NCI-H748 (cell line): ENCODE results near the gene LSAMP.
"Not testable (repeated sequence)": the region's sequence is repeated elsewhere in the genome, so short reads cannot be mapped to it uniquely, and the experiment has no call there.

ENCODE experiments used
- DNase-seq: peaks from one replicate; lab custom pipeline; 2025; ENCODE audit not compliant: unreplicated experiment; lab: John Stamatoyannopoulos, UW

LSAMP gene

GRCh38 chr3:116127464-116127863 is 317.8 kb downstream of the LSAMP start:
- DNase-seq: no peak

- DNase-seq: no peak
Observed at GRCh38 chr3:116124166-116124565, 321.1 kb downstream of the LSAMP start.

GRCh38 chr3:116118475-116119169 is 326.7 kb downstream of the LSAMP start:
- DNase-seq: no peak

GRCh38 chr3:116114586-116114985 is 330.7 kb downstream of the LSAMP start:
- DNase-seq: no peak

- DNase-seq: no peak
Observed at GRCh38 chr3:116112696-116113095, 332.6 kb downstream of the LSAMP start.

- no peak for DNase-seq
Observed at GRCh38 chr3:116111765-116112164, 333.5 kb downstream of the LSAMP start.

GRCh38 chr3:116103868-116104530 is 341.3 kb downstream of the LSAMP start:
- DNase-seq: no peak

- DNase-seq: no peak
Observed at GRCh38 chr3:116102037-116102436, 343.2 kb downstream of the LSAMP start.

GRCh38 chr3:116097226-116097625 is 348.1 kb downstream of the LSAMP start:
- no peak for DNase-seq

- no peak for DNase-seq
Observed at GRCh38 chr3:116096631-116097030, 348.7 kb downstream of the LSAMP start.

- DNase-seq: no peak
Observed at GRCh38 chr3:116093374-116093773, 351.9 kb downstream of the LSAMP start.

- DNase-seq: no peak
Observed at GRCh38 chr3:116087426-116087825, 357.9 kb downstream of the LSAMP start.

GRCh38 chr3:116084999-116085791 is 360.1 kb downstream of the LSAMP start:
- no peak for DNase-seq

- DNase-seq: no peak
Observed at GRCh38 chr3:116083683-116084082, 361.6 kb downstream of the LSAMP start.

- DNase-seq: no peak
Observed at GRCh38 chr3:116078561-116078960, 366.7 kb downstream of the LSAMP start.

GRCh38 chr3:116077557-116077956 is 367.7 kb downstream of the LSAMP start:
- DNase-seq: no peak

GRCh38 chr3:116077059-116077458 is 368.2 kb downstream of the LSAMP start:
- DNase-seq: no peak

- not testable (repeated sequence) for DNase-seq
Observed at GRCh38 chr3:116070516-116071278, 374.6 kb downstream of the LSAMP start.

GRCh38 chr3:116070061-116070460 is 375.2 kb downstream of the LSAMP start:
- no peak for DNase-seq

GRCh38 chr3:116069024-116069423 is 376.3 kb downstream of the LSAMP start:
- DNase-seq: no peak

- no peak for DNase-seq
Observed at GRCh38 chr3:116067326-116067725, 378.0 kb downstream of the LSAMP start.
